A673 (cell line): ENCODE measurements around the gene ZFPL1. TPM values are rescaled to one million over a fixed set of nuclear protein-coding genes. Genes with fewer than 3 reads are reported as not detected.
A peak's percentile ranks its signal among the peaks of the same experiment; 100 is the strongest.

Experiments used
- BruUV-seq: library from RNA; stranded (reverse); fragments of 400-500 nt; replicated peaks from 2 replicates; lab custom pipeline; 2021; lab: Mats Ljungman, UMichigan
- CTCF ChIA-PET: fragments of 300-600 bp; sonication (Branson Sonifier 250); formaldehyde crosslinking; loops from one replicate; lab custom pipeline; 2022; ENCODE audit warnings: antibody characterized with exemption; lab: Charles Lee
- POLR2A ChIA-PET: fragments of 300-600 bp; sonication (Branson Sonifier 250); formaldehyde crosslinking; loops from one replicate; lab custom pipeline; 2022; ENCODE audit warnings: antibody characterized with exemption; ENCODE audit not compliant: low non-redundant PET; lab: Charles Lee
- DNase-seq: peaks from one replicate; pipeline ENCODE4 v3.0.0-alpha.2; 2015; ENCODE audit warnings: low spot score
- H3K27ac ChIP-seq: fragments of 200-600 bp; sonication (generic); 2 replicates; pipeline ENCODE4 v1.5.1; 2016; ENCODE audit warnings: mixed run types, low read depth, mild to moderate bottlenecking, mixed read lengths, antibody characterized with exemption, low read length; ENCODE audit not compliant: poor library complexity, severe bottlenecking
- H3K27me3 ChIP-seq: fragments of 200-600 bp; sonication (generic); replicated peaks from 2 replicates; pipeline ENCODE4 v1.6.1; 2017; ENCODE audit warnings: mixed run types, low read depth, mild to moderate bottlenecking, mixed read lengths, antibody characterized with exemption, low read length; ENCODE audit not compliant: insufficient read depth, poor library complexity
- H3K36me3 ChIP-seq: fragments of 200-600 bp; sonication (generic); 2 replicates; pipeline ENCODE4 v1.6.1; 2016; ENCODE audit warnings: mixed run types, mild to moderate bottlenecking, mixed read lengths, antibody characterized with exemption, low read length; ENCODE audit not compliant: insufficient read depth, poor library complexity, severe bottlenecking
- H3K4me1 ChIP-seq: fragments of 200-600 bp; sonication (generic); 2 replicates; pipeline ENCODE4 v1.6.1; 2017; ENCODE audit warnings: mixed run types, mild to moderate bottlenecking, mixed read lengths, antibody characterized with exemption, low read length; ENCODE audit not compliant: insufficient read depth, poor library complexity, severe bottlenecking
- H3K4me3 ChIP-seq: fragments of 200-600 bp; sonication (generic); 2 replicates; pipeline ENCODE4 v1.5.1; 2016; ENCODE audit warnings: low read depth, mixed run types, mild to moderate bottlenecking, mixed read lengths, low read length; ENCODE audit not compliant: poor library complexity, severe bottlenecking
- H3K9me3 ChIP-seq: fragments of 200-600 bp; sonication (generic); 2 replicates; pipeline ENCODE4 v1.6.1; 2016; ENCODE audit warnings: mixed run types, low read depth, mild to moderate bottlenecking, mixed read lengths, antibody characterized with exemption, low read length; ENCODE audit not compliant: poor library complexity, severe bottlenecking
- EZH2 ChIP-seq: fragments of 200-600 bp; sonication (generic); IDR thresholded peaks from 2 replicates; pipeline ENCODE4 v1.6.1; 2017; ENCODE audit warnings: borderline replicate concordance, low read depth, mild to moderate bottlenecking, mixed read lengths, antibody characterized with exemption, low read length; ENCODE audit not compliant: poor library complexity, severe bottlenecking
- intact Hi-C: fragments of 100-400 bp; cut with micrococcal nuclease; formaldehyde crosslinking; loops from one replicate; pipeline ENCODE4 v1.10.0; 2022; ENCODE audit not compliant: unreplicated experiment
- microRNA-seq: library from miRNA; unstranded; fragments of <30 nt; microRNA quantifications from one replicate; pipeline ENCODE4 v1.2.0, GENCODE V29; 2021
- total RNA-seq: library from RNA; stranded (reverse); gene quantifications from 2 replicates; pipeline ENCODE4 v1.2.3, GENCODE V29; 2021
- TF ChIP-seq, protein P1 (sequence below): fragments of 300-800, 200-600 bp; sonication (generic); conservative IDR thresholded peaks from 2 replicates; pipeline ENCODE4 v1.5.1; 2017; ENCODE audit warnings: low read depth, mild to moderate bottlenecking, antibody characterized with exemption, low read length, moderate library complexity, mixed read lengths

The ZFPL1 gene
- total RNA-seq, 1 experiment from 2014 or later = 46.6 TPM

DNA sequence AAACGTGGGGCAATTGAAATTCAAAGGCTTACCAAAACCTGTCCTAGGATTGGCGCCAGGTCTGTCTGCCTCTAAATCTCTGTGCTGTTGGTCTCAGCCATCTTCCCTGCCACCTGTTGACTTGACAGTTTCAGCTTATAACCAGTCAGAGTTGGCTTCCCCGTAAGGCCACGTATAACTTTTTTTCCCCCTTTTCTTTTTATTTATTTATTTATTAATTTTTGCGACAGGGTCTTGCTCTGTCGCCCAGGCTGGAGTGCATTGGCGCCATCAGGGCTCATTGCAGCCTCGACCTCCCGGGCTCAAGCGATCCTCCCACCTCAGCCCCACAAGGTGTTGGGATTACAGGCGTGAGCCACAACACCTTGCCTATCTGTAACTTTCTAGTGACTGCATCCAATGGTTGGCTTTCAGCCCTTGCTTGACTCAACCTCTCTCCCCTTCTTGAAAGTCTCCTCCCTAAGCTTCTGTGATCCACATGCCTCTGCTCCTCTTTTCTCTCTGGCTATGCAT lies 51.7 kb downstream of the ZFPL1 start:
- H3K27ac ChIP-seq = peak overlapping the region; percentile 99
- peak overlapping the region; percentile 70 for H3K4me3 ChIP-seq
- TF ChIP-seq, protein P1, sequence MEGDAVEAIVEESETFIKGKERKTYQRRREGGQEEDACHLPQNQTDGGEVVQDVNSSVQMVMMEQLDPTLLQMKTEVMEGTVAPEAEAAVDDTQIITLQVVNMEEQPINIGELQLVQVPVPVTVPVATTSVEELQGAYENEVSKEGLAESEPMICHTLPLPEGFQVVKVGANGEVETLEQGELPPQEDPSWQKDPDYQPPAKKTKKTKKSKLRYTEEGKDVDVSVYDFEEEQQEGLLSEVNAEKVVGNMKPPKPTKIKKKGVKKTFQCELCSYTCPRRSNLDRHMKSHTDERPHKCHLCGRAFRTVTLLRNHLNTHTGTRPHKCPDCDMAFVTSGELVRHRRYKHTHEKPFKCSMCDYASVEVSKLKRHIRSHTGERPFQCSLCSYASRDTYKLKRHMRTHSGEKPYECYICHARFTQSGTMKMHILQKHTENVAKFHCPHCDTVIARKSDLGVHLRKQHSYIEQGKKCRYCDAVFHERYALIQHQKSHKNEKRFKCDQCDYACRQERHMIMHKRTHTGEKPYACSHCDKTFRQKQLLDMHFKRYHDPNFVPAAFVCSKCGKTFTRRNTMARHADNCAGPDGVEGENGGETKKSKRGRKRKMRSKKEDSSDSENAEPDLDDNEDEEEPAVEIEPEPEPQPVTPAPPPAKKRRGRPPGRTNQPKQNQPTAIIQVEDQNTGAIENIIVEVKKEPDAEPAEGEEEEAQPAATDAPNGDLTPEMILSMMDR = no peak
- no peak for TF ChIP-seq EZH2
- BruUV-seq = no TSS peak
- intact Hi-C loops = no loop called here
- ChIA-PET CTCF (interaction anchor here (1.0 kb wide), 2 partner anchors 18 to 24 kb away, joined by 3 read pairs; partner anchors contain the start of genes TM7SF2 and ZNHIT2), POLR2A (interaction anchor here (0.9 to 1.4 kb wide), 2 partner anchors 46 to 52 kb away, joined by 3 to 4 read pairs; partner anchors contain the start of genes CAPN1 and CDCA5)
- peaks cover 9% of the 10 kb centered on the region for H3K27me3 ChIP-seq
- peaks cover 22% of the 10 kb centered on the region for H3K36me3 ChIP-seq
- H3K9me3 ChIP-seq = no peaks in the 10 kb centered on the region
- DNase-seq = no peak
- peaks cover 17% of the 10 kb centered on the region for H3K4me1 ChIP-seq

DNA sequence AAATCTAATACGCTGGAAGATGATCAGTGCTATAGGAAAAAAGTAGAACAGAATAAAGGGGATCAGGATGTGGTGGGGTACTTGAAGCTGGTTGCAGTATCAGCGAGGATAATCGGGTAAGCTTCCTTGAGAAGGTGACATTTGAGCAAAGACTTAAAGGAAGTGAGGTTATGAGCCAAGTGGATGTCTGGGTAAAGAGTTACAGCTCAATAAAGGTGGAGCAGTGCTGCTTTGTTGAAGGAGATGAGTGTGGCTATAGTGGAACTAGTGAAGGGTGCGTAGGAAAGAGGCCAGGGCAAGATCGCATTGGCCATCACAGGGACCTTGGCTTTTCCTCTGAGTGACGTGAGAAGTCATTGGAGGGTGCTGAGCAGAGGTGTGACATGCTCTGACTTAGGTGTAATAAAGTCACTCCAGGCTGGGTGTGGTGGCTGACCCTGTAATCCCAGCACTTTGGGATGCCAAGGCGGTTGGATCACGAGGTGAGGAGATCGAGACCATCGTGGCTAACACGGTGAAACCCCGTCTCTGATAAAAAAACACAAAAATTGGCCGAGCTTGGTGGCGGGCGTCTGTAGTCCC lies 52.6 kb downstream of the ZFPL1 start:
- DNase-seq = no peak
- POLR2A ChIA-PET = interaction anchor here (1.4 kb wide), 1 partner anchor 45 kb away, joined by 4 read pairs; the partner anchor contains the start of gene CAPN1
- CTCF ChIA-PET = no interaction called here

More for the DNA sequence above, 52.6 kb downstream of the ZFPL1 start:
- no TSS peak for BruUV-seq
- no peaks in the 10 kb centered on the region for H3K9me3 ChIP-seq
- no peak overlapping the region for H3K27ac ChIP-seq
- peaks cover 13% of the 10 kb centered on the region for H3K36me3 ChIP-seq
- intact Hi-C loops = no loop called here
- H3K4me1 ChIP-seq = peaks cover 17% of the 10 kb centered on the region
- no peak overlapping the region for H3K4me3 ChIP-seq
- TF ChIP-seq EZH2 = no peak
- peaks cover 18% of the 10 kb centered on the region for H3K27me3 ChIP-seq

Small RNAs within 50 kb of the gene (microRNA-seq; reads per million reads assigned to microRNA genes)
- gene MIR6751 = 3.0 reads per million, percentile 6 among the genes with 10 or more reads in this experiment

Other genes with a start within 250 kb of the ZFPL1 start
- gene CDC42BPG, start 239.6 kb upstream of the ZFPL1 start, total RNA-seq = 4.6 and 6.6 TPM in 2 replicates
- gene EHD1, start 205.6 kb upstream of the ZFPL1 start, total RNA-seq = 53.3 and 63.1 TPM in 2 replicates
- gene ATG2A, start 167.0 kb upstream of the ZFPL1 start, total RNA-seq = 28.6 and 29.6 TPM in 2 replicates
- gene PPP2R5B, start 159.5 kb upstream of the ZFPL1 start, total RNA-seq = 16.1 and 17.2 TPM in 2 replicates
- not detected in 2 replicates for gene GPHA2, start 148.3 kb upstream of the ZFPL1 start, total RNA-seq
- not detected in 2 replicates for gene MAJIN, start 112.1 kb upstream of the ZFPL1 start, total RNA-seq
- not detected in 2 replicates for gene BATF2, start 87.3 kb upstream of the ZFPL1 start, total RNA-seq
- gene ARL2, start 70.1 kb upstream of the ZFPL1 start, total RNA-seq = 98.9 and 110 TPM in 2 replicates
- gene SNX15, start 56.8 kb upstream of the ZFPL1 start, total RNA-seq = 28.3 and 34.7 TPM in 2 replicates
- 41.9 and 43.9 TPM in 2 replicates for gene SAC3D1, start 43.0 kb upstream of the ZFPL1 start, total RNA-seq
- 0.50 TPM in 1 of 2 replicates, not detected in the other for gene NAALADL1, start 25.7 kb upstream of the ZFPL1 start, total RNA-seq
- 109 and 119 TPM in 2 replicates for gene CDCA5, start 182 bp upstream of the ZFPL1 start, total RNA-seq
- 125 and 140 TPM in 2 replicates for gene VPS51, start 12.0 kb downstream of the ZFPL1 start, total RNA-seq
- gene TM7SF2, start 27.6 kb downstream of the ZFPL1 start, total RNA-seq = 37.8 and 50.5 TPM in 2 replicates
- 22.3 and 27.4 TPM in 2 replicates for gene ZNHIT2, start 33.5 kb downstream of the ZFPL1 start, total RNA-seq
- gene FAU, start 37.9 kb downstream of the ZFPL1 start, total RNA-seq = 920 and 956 TPM in 2 replicates
- gene MRPL49, start 38.1 kb downstream of the ZFPL1 start, total RNA-seq = 90.2 and 91.0 TPM in 2 replicates
- 47.6 and 48.5 TPM in 2 replicates for gene SYVN1, start 50.3 kb downstream of the ZFPL1 start, total RNA-seq
- gene SPDYC, start 86.0 kb downstream of the ZFPL1 start, total RNA-seq = not detected in 2 replicates
- gene CAPN1, start 97.7 kb downstream of the ZFPL1 start, total RNA-seq = 79.9 and 91.9 TPM in 2 replicates
- 92.4 TPM in 2 replicates for gene POLA2, start 177.7 kb downstream of the ZFPL1 start, total RNA-seq
- gene CDC42EP2, start 230.6 kb downstream of the ZFPL1 start, total RNA-seq = 4.8 and 5.4 TPM in 2 replicates
- 125 and 149 TPM in 2 replicates for gene DPF2, start 249.6 kb downstream of the ZFPL1 start, total RNA-seq